ENCODE measurements around the gene IQCF2. TPM values are rescaled to one million over a fixed set of nuclear protein-coding genes. Genes with fewer than 3 reads are reported as not detected.

IQCF2 gene
- total and polyA plus RNA-seq, 9 of the 15 experiments (the other 6 are each of a cell fraction or from before 2014, with no cell fraction given): not detected

DNA sequence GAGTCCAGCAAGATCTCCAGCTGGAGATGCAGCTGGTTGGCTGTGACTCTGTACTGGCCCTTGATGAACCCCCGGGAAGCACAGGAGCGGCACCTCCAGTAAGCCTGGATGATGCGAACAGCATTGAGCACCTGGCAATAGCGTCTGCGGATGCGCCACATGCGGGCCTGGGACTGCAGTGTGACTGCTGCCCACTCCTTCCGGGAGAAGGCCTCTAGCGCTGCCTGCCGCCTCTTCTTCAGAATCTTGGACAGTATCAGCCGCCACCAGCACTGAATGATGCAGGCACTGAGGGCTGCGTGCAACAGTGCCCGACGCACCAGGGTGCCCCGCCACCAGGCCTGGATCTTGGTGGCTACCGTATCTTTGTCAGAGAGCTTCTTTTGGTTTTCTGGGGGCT is 33.5 kb downstream of the IQCF2 start:
- Histone ChIP-seq H3K4me3 (no peak overlapping the region), H3K36me3 (ENCODE audit: control insufficient read depth, insufficient read depth, low read length) (no peaks in the 10 kb centered on the region), H3K9ac (ENCODE audit: insufficient read depth in 1 of 2, low read depth in 2 of 2, low read length in 2 of 2) (no peak overlapping the region), H2AFZ (ENCODE audit: low read depth, low read length) (no peak overlapping the region), H3K27ac (ENCODE audit: extremely low read depth, low read depth, low read length) (no peak overlapping the region), H3K4me1 (replicated peaks in 1 of 2; ENCODE audit: control insufficient read depth in 2 of 2, insufficient read depth in 2 of 2, low read length in 2 of 2) (no peaks in the 10 kb centered on the region), H3K27me3 (ENCODE audit: control insufficient read depth in 2 of 2, insufficient read depth in 2 of 2, low read length in 2 of 2) (peaks cover 4 to 33% of the 10 kb centered on the region in 2 experiments; a peak in 4 of 5 replicates), H3K4me2 (ENCODE audit: insufficient read depth, low read length) (no peak overlapping the region), H3K9me3 (replicated peaks; ENCODE audit: control insufficient read depth, insufficient read depth, low read depth, low read length) (no peaks in the 10 kb centered on the region), H3K9me1 (ENCODE audit: control insufficient read depth, insufficient read depth, low read length) (no peaks in the 10 kb centered on the region), H4K20me1 (replicated peaks; ENCODE audit: control insufficient read depth, insufficient read depth, low read length) (no peaks in the 10 kb centered on the region), H3K79me2 (ENCODE audit: control insufficient read depth, insufficient read depth, low read length) (no peaks in the 10 kb centered on the region)
- in situ Hi-C loops (cut with MboI): no loop called here
- POLR2A ChIA-PET: no interaction called here
- BruUV-seq (replicated peaks): no TSS peak
- ATAC-seq: no peak
- intact Hi-C loops (cut with micrococcal nuclease): no loop called here
- no peak for DNase-seq (ENCODE audit: extremely low read depth in 1 of 4, low spot score in 3 of 4)
- TF ChIP-seq MCM2 (IDR thresholded peaks at IDR 0.05; ENCODE audit: low read depth) (no peak), CSDE1 (IDR thresholded peaks at IDR 0.05) (no peak), ZKSCAN8 (CRISPR knock-in tag; IDR thresholded peaks at IDR 0.05) (no peak), NFIX (CRISPR knock-in tag; IDR thresholded peaks at IDR 0.05; ENCODE audit: low read depth) (no peak), ZNF79 (CRISPR knock-in tag; IDR thresholded peaks at IDR 0.05; ENCODE audit: low read depth) (no peak), CHD4 (IDR thresholded peaks at IDR 0.05; ENCODE audit: insufficient read depth, insufficient replicate concordance, low read depth, low read length, poor library complexity, severe bottlenecking) (no peak)
- TF ChIP-seq, protein P1, sequence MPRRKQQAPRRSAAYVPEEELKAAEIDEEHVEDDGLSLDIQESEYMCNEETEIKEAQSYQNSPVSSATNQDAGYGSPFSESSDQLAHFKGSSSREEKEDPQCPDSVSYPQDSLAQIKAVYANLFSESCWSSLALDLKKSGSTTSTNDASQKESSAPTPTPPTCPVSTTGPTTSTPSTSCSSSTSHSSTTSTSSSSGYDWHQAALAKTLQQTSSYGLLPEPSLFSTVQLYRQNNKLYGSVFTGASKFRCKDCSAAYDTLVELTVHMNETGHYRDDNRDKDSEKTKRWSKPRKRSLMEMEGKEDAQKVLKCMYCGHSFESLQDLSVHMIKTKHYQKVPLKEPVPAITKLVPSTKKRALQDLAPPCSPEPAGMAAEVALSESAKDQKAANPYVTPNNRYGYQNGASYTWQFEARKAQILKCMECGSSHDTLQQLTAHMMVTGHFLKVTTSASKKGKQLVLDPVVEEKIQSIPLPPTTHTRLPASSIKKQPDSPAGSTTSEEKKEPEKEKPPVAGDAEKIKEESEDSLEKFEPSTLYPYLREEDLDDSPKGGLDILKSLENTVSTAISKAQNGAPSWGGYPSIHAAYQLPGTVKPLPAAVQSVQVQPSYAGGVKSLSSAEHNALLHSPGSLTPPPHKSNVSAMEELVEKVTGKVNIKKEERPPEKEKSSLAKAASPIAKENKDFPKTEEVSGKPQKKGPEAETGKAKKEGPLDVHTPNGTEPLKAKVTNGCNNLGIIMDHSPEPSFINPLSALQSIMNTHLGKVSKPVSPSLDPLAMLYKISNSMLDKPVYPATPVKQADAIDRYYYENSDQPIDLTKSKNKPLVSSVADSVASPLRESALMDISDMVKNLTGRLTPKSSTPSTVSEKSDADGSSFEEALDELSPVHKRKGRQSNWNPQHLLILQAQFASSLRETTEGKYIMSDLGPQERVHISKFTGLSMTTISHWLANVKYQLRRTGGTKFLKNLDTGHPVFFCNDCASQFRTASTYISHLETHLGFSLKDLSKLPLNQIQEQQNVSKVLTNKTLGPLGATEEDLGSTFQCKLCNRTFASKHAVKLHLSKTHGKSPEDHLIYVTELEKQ (CRISPR knock-in tag; IDR thresholded peaks at IDR 0.05): no peak
- TF ChIP-seq, protein P2, sequence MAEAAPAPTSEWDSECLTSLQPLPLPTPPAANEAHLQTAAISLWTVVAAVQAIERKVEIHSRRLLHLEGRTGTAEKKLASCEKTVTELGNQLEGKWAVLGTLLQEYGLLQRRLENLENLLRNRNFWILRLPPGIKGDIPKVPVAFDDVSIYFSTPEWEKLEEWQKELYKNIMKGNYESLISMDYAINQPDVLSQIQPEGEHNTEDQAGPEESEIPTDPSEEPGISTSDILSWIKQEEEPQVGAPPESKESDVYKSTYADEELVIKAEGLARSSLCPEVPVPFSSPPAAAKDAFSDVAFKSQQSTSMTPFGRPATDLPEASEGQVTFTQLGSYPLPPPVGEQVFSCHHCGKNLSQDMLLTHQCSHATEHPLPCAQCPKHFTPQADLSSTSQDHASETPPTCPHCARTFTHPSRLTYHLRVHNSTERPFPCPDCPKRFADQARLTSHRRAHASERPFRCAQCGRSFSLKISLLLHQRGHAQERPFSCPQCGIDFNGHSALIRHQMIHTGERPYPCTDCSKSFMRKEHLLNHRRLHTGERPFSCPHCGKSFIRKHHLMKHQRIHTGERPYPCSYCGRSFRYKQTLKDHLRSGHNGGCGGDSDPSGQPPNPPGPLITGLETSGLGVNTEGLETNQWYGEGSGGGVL (CRISPR knock-in tag; IDR thresholded peaks at IDR 0.05): no peak
- CTCF ChIA-PET (ENCODE audit: low intra/inter-chr PET ratio): no interaction called here
- WGBS (ENCODE audit: insufficient coverage, low coverage, missing lambda C conversion rate): 5% methylated on average over 13 of the region's 16 CpGs
- no peak for FAIRE-seq

Measured in K562 (cell line).